HG03039 (cell line): Measurements from ENCODE around the gene LRRC40.
"Not testable (repeated sequence)": the region's sequence is repeated elsewhere in the genome, so short reads cannot be mapped to it uniquely, and the experiment has no call there.

Source experiments
- ATAC-seq: cut with Tn5 transposase; IDR thresholded peaks from one replicate; pipeline ENCODE4 v1.9.1; 2021; ENCODE audit warnings: mild to moderate bottlenecking, moderate library complexity; ENCODE audit not compliant: unreplicated experiment

Gene LRRC40

GRCh38 chr1:70205434-70206118 lies at the start of gene LRRC40:
LRRC40 (minus strand) TSS chr1:70205579; CDS start chr1:70205540, 39 bp downstream.
- peak; percentile 86 for ATAC-seq

- ATAC-seq = no peak
Measured at GRCh38 chr1:70248729-70249128, 43.4 kb upstream of the LRRC40 start.

GRCh38 chr1:70247768-70248167 lies 42.4 kb upstream of the LRRC40 start:
- ATAC-seq = no peak

GRCh38 chr1:70247122-70247521 lies 41.7 kb upstream of the LRRC40 start:
- ATAC-seq = no peak

DNA sequence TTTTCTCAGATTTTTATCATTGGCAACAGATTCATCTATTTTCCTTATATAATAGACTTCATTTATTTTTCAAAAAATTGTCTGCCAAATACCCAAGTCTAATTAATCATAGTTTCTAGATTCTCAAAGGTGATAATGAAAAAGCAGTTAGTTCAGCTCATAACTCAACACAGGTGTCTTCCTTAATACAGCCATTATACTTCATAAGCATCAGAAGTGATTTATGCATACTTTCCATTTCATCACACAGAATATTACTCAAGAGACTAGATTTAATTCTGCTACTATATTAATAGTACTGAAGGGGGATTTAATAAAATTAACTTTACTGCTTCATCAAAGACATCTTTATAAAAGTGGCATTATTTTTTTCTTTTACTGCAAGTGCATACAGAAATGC lies 34.6 kb upstream of the LRRC40 start:
- ATAC-seq = no peak

GRCh38 chr1:70234733-70235132 lies 29.4 kb upstream of the LRRC40 start:
- no peak for ATAC-seq

GRCh38 chr1:70231475-70231874 lies 26.1 kb upstream of the LRRC40 start:
- ATAC-seq = no peak

GRCh38 chr1:70228670-70229069 lies 23.3 kb upstream of the LRRC40 start:
- no peak for ATAC-seq

DNA sequence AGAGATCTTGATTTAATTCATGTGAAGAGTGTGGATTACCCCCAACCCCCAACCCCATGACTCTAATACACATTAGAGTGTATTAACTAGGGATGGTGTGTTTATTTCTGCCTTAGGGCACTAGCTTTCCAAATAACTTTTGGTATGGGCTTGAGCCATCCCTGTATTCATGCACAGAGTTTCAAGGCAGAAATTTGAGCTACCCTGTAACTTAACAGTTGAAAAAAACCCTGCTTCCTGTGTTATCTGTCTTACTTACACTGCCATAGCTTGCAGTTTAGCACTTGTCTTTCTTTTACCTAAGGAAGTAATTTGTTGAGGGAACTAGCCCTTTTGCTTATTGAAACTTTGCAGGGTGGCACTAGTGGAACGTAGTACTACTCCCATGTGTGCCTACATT lies 22.1 kb upstream of the LRRC40 start:
- ATAC-seq = no peak

DNA sequence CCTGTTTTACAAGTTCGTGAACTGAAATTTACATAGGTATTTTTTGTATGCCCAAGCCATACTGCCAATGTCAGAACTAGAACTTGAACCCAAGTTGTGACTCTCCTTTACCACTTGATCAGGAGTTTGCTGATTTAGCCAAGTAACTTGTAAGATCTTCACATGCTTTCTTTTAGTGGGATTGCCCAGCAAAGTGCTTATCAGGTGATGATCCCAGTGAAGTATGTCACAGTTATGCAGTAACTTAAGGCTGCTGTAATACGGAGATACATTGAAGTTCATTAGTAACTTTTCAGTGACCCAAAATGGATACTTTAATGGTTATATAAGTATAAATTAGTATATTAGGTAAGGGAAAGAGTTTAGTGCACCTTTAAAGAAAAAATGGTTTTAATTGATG lies 19.6 kb upstream of the LRRC40 start:
- ATAC-seq = no peak

DNA sequence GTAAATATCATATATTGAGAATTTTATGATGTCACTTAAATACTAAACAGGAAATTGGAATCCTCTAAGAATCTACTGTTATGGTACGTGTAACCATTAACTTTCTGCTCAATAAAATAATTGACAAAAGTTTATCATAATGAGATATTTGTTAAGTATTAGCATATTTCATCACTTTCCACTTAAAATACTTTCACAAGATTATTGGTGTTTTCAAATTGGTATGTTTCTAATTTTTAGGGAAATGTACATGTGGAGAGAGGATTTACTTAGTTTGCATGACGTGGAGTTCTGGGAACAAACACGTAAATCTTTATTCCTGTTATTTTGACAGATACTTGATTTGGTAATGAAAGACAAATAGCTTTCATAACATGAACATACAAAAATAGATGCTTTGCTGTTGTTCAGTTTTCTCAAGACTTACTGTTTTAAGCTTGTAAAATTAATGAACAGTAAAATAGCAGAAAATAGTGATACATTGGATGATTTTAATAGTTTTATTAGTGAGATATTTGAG lies 17.4 kb upstream of the LRRC40 start:
- no peak for ATAC-seq

GRCh38 chr1:70221238-70222121 lies 16.1 kb upstream of the LRRC40 start, which contains the start of gene SRSF11:
SRSF11 (plus strand) TSS chr1:70221380; CDS start chr1:70221637, 257 bp downstream.
- peak; percentile 91 for ATAC-seq

GRCh38 chr1:70220517-70221237 lies 15.3 kb upstream of the LRRC40 start:
- ATAC-seq = peak; percentile 1

DNA sequence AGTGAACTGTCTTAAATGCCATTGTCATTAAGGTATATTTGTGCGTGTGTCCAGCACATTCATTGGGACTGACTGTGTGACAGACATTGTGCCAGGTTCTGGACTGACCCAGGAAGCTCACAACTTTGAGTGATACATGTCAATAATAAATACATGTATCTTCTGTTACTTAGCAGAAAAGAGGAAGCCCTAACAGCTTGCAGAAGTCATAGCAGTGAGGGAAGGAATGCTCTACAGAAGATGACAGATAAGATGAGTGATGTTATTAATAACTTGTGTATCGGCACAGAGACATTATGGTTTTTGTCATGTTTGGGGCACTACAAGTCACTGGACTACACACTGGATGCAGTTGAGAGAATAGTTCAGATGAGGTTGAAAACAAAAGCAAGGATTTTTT lies 14.6 kb upstream of the LRRC40 start:
- ATAC-seq = no peak

- ATAC-seq = no peak
Measured at GRCh38 chr1:70211541-70211940, 6.2 kb upstream of the LRRC40 start.

GRCh38 chr1:70210820-70211219 lies 5.4 kb upstream of the LRRC40 start:
- ATAC-seq = no peak

DNA sequence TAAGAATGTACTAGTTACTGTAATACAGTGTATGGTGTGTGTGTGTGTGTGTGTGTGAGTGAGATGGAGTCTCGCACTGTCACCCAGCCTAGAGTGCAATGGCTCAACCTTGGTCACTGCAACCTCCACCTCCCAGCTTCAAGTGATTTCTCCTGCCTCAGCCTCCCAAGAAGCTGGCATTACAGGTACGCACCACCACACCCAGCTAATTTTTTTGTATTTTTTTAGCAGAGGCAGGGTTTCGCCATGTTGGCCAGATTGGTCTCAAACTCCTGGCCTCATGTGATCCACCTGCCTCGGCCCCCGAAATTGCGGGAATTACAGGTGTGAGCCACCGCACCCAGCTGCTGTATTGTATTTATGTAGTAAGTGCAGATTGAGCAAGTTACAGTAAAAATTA lies 2.9 kb upstream of the LRRC40 start:
- no peak for ATAC-seq

DNA sequence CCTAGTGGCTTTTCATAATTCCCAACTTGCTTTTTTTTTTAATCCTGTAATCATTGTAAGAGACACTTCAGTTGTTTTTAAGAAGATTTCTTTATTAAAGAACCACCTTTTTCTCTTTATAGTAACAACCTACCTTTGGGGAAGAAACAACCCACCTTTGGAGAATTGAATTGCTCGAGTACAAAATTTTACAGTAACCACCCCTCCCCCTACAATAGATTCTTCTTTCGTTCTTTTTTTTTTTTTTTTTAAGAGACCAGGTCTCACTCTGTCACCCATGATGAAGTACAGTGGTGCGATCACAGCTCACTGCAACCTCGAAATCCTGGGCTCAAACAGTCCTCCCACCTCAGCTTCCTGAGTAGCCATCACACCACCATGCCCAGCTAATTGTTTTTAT lies 2.1 kb upstream of the LRRC40 start:
- ATAC-seq = no peak

GRCh38 chr1:70206833-70207232 lies 1.5 kb upstream of the LRRC40 start:
- ATAC-seq = not testable (repeated sequence)

GRCh38 chr1:70205071-70205433 lies 327 bp downstream of the LRRC40 start:
- ATAC-seq = peak; percentile 33

DNA sequence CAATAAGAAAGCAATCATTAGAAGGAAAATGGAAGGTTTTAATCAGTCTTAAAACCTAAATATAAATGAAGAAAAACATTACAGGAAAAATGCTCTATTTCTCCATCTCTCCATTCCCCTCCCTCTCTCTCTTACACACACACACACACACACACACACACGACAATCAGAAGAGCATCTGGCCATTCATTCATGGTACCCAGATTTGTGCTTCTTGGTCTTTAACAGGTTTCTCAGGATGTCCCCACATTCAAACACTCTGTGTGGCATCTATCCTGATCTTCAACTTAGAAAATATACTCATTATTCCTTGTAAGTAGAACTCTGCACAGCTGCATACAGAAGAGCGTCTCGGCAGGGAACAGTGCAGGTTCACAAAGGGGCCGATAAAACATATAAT lies 779 bp downstream of the LRRC40 start:
- ATAC-seq = no peak
